Sigmoid colon (tissue), 7 donors: ENCODE results near the gene BANP. TPM values are rescaled to one million over a fixed set of nuclear protein-coding genes. Genes with fewer than 3 reads are reported as not detected.

Experiments
- DNase-seq: peaks from one replicate; pipeline ENCODE4 v3.0.0-alpha.2; 2019
- H3K27ac ChIP-seq, 4 donors: fragments of 200-600 bp; sonication (generic); one replicate each; pipeline ENCODE4 v1.5.1; 2016 to 2019; ENCODE audit warnings: mild to moderate bottlenecking in 1 of 4
- H3K27me3 ChIP-seq, 3 donors: fragments of 200-600 bp; sonication (generic); one replicate each; pipeline ENCODE4 v1.5.1; 2019; ENCODE audit warnings: mild to moderate bottlenecking in 1 of 3
- H3K36me3 ChIP-seq, 4 donors: fragments of 200-600 bp; sonication (generic); one replicate each; pipeline ENCODE4 v1.5.1; 2016 to 2019
- H3K4me1 ChIP-seq, 4 donors: fragments of 200-600 bp; sonication (generic); one replicate each; pipeline ENCODE4 v1.5.1; 2017 to 2019
- H3K4me3 ChIP-seq, 4 donors: fragments of 200-600 bp; sonication (generic); one replicate each; pipeline ENCODE4 v1.5.1; 2017 to 2019; ENCODE audit warnings: mild to moderate bottlenecking in 2 of 4, moderate library complexity in 1 of 4
- H3K9me3 ChIP-seq, 4 donors: fragments of 200-600 bp in 3 of 4; sonication (generic) in 3 of 4; one replicate each; pipeline versions ENCODE4 v1.5.1 to v1.6.1; 2013 to 2019
- CTCF ChIP-seq, 4 experiments: fragments of 450-650 bp in 3 of 4; fragments of 200-600 bp in 1 of 4; IDR thresholded peaks; one replicate each; pipeline ENCODE4 v1.5.1; 2016 to 2019; ENCODE audit warnings: antibody characterized with exemption in 4 of 4, mild to moderate bottlenecking in 3 of 4, moderate library complexity in 2 of 4
- EP300 ChIP-seq, 4 donors: sonication (generic); formaldehyde crosslinking; IDR thresholded peaks; one replicate each; pipeline ENCODE4 v1.6.1; 2017; ENCODE audit warnings: antibody characterized with exemption in 4 of 4
- POLR2A ChIP-seq, 2 donors: fragments of 450-650 bp; IDR thresholded peaks; one replicate each; pipeline ENCODE4 v1.6.1; 2016; ENCODE audit warnings: antibody characterized with exemption in 2 of 2, mild to moderate bottlenecking in 2 of 2, moderate library complexity in 2 of 2
- POLR2AphosphoS5 ChIP-seq, 4 donors: sonication (generic); formaldehyde crosslinking; IDR thresholded peaks; one replicate each; pipeline ENCODE4 v1.6.1; 2017; ENCODE audit warnings: antibody characterized with exemption in 4 of 4
- WGBS, 2 donors: extraction: QIAGEN DNeasy Blood & Tissue Kit; methylation state at CpG; one replicate each; pipeline ENCODE4 v1.1.7; 2013; 5-methylcytosine and 5-hydroxymethylcytosine counted together
- intact Hi-C: fragments of 100-400 bp; cut with DNase I; formaldehyde crosslinking; loops from one replicate; pipeline ENCODE4 v1.15.1; 2023
- polyA plus RNA-seq, 3 donors: library from polyadenylated mRNA; stranded (reverse); fragments of 200-250 nt; gene quantifications; one replicate each; pipeline ENCODE4 v1.2.3, GENCODE V29; 2013
- total RNA-seq, 4 donors: library from RNA; depleted of rRNA; stranded (reverse); fragments of >200 nt; gene quantifications; one replicate each; pipeline ENCODE4 v1.1.0, GENCODE V29; 2016
- donor health status: healthy with polysubstance abuse.
- donor health status: Bipolar disorder and iron deficiency.
- donor health status: healthy.

Gene BANP
- total and polyA plus RNA-seq, 7 donors, result 8.4 to 31.0 (median 17.4) TPM

- 88 to 94% methylated on average over 30 of the region's 30 CpGs for WGBS, 2 donors
- DNase-seq, result peak; percentile 48
- H3K27me3 ChIP-seq, result no peaks in the 10 kb centered on the region
- no peaks in the 10 kb centered on the region for H3K9me3 ChIP-seq
- no peaks in the 10 kb centered on the region for H3K4me1 ChIP-seq
- intact Hi-C loops, result no loop called here
- H3K27ac ChIP-seq, result no peak overlapping the region
- no peak overlapping the region for H3K4me3 ChIP-seq
- TF ChIP-seq POLR2AphosphoS5 (IDR thresholded peaks at IDR 0.05) (no peak), EP300 (IDR thresholded peaks at IDR 0.05) (no peak), CTCF (IDR thresholded peaks at IDR 0.05) (no peak), POLR2A (IDR thresholded peaks at IDR 0.05) (no peak)
- H3K36me3 ChIP-seq, result peaks cover 0 to 23% (median 9%) of the 10 kb centered on the region in 4 donors
These were observed 126.3 kb downstream of the BANP start for GRCh38 chr16:88077328-88078108.

GRCh38 chr16:88078111-88078775, 127.0 kb downstream of the BANP start:
- Histone ChIP-seq H3K27me3 (no peaks in the 10 kb centered on the region), H3K4me1 (no peaks in the 10 kb centered on the region), H3K27ac (no peak overlapping the region), H3K9me3 (no peaks in the 10 kb centered on the region), H3K36me3 (peaks cover 0 to 15% (median 2%) of the 10 kb centered on the region in 4 donors), H3K4me3 (no peak overlapping the region)
- TF ChIP-seq CTCF (IDR thresholded peaks at IDR 0.05) (no peak), POLR2A (IDR thresholded peaks at IDR 0.05) (no peak), EP300 (IDR thresholded peaks at IDR 0.05) (no peak), POLR2AphosphoS5 (IDR thresholded peaks at IDR 0.05) (no peak)
- intact Hi-C loops, result no loop called here
- DNase-seq, result no peak
- WGBS, 2 donors, result 96 to 97% methylated on average over 17 of the region's 17 CpGs

- Histone ChIP-seq H3K4me1 (no peaks in the 10 kb centered on the region), H3K36me3 (no peaks in the 10 kb centered on the region), H3K27ac (no peak overlapping the region), H3K27me3 (no peaks in the 10 kb centered on the region), H3K4me3 (no peak overlapping the region), H3K9me3 (no peaks in the 10 kb centered on the region)
- intact Hi-C loops, result no loop called here
- no peak for TF ChIP-seq POLR2AphosphoS5 (IDR thresholded peaks at IDR 0.05)
- no peak for TF ChIP-seq CTCF (IDR thresholded peaks at IDR 0.05)
- TF ChIP-seq POLR2A (IDR thresholded peaks at IDR 0.05), result no peak
- TF ChIP-seq EP300 (IDR thresholded peaks at IDR 0.05), result no peak
- WGBS, 2 donors, result 92% methylated on average over 9 of the region's 9 CpGs
- DNase-seq, result no peak
These were observed 132.3 kb downstream of the BANP start for GRCh38 chr16:88083582-88083981.

GRCh38 chr16:88084881-88085280, 133.6 kb downstream of the BANP start:
- H3K27ac ChIP-seq, result peak overlapping the region in 1 of 4 donors; percentile 21
- H3K36me3 ChIP-seq, result no peaks in the 10 kb centered on the region
- no peak for TF ChIP-seq CTCF (IDR thresholded peaks at IDR 0.05)
- TF ChIP-seq POLR2A (IDR thresholded peaks at IDR 0.05), result no peak
- peak in 2 of 4 donors; percentile 50 to 65 for TF ChIP-seq POLR2AphosphoS5 (IDR thresholded peaks at IDR 0.05)
- no peak for TF ChIP-seq EP300 (IDR thresholded peaks at IDR 0.05)
- no peaks in the 10 kb centered on the region for H3K27me3 ChIP-seq
- H3K4me1 ChIP-seq, result no peaks in the 10 kb centered on the region
- WGBS, 2 donors, result 78 to 82% methylated on average over 3 of the region's 3 CpGs
- no peaks in the 10 kb centered on the region for H3K9me3 ChIP-seq
- no peak for DNase-seq
- H3K4me3 ChIP-seq, result no peak overlapping the region
- intact Hi-C loops, result no loop called here
